Raji (cell line): Measurements from ENCODE around the gene SALL1.

Experiments
- POLR2A ChIP-seq: IDR thresholded peaks from 2 replicates; pipeline ENCODE4 v1.6.1; 2011; ENCODE audit warnings: low read depth, low read length, control low read depth; ENCODE audit not compliant: insufficient read depth

The SALL1 gene

DNA sequence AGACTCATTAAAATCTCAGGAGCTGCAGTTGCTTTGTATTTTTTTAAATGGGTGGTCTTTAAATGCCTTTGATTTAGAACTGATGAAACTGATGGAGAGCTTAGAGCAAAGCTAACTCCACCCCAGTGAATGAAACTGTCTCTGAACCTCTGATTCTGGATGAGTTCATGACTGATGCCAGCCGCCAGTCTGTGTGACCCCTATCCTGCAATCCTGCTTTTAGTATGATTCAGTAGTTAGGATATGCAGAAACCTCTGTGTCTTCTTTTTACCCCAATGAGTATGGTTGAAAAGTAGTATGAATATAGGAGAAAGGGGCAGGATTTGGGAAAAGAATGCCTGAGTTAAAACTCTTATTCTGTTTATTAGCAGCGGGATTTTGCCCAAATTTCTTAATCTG, 12.3 kb upstream of the SALL1 start:
- no peak for TF ChIP-seq POLR2A

GRCh38 chr16:51161440-51162195, 10.5 kb upstream of the SALL1 start:
- TF ChIP-seq POLR2A: no peak

DNA sequence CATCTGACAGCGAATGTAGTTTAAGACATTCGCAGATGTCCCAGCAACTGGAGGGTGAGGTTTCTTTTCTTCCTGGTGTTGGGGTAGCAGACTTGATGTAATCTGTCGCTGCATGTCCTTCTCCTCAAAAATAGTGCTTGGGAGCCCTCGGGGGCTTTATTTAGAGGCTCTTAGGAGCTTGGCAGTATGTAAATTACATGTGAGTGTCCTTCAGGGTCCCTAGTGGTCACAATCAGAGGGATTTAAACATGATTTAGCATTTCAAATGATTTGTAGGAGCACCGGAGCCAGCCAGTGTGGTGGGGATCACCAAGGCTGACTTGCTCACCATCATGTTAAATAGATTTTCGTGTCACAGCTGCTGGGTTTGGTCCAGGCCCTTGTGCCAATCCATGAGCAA, 8.8 kb upstream of the SALL1 start:
- no peak for TF ChIP-seq POLR2A

GRCh38 chr16:51159296-51159695, 8.2 kb upstream of the SALL1 start:
- TF ChIP-seq POLR2A: no peak

GRCh38 chr16:51157698-51158097, 6.6 kb upstream of the SALL1 start:
- TF ChIP-seq POLR2A: no peak

GRCh38 chr16:51156807-51157200, 5.7 kb upstream of the SALL1 start:
- TF ChIP-seq POLR2A: no peak

- TF ChIP-seq POLR2A: no peak
Observed at GRCh38 chr16:51155820-51156806, 5.0 kb upstream of the SALL1 start.

DNA sequence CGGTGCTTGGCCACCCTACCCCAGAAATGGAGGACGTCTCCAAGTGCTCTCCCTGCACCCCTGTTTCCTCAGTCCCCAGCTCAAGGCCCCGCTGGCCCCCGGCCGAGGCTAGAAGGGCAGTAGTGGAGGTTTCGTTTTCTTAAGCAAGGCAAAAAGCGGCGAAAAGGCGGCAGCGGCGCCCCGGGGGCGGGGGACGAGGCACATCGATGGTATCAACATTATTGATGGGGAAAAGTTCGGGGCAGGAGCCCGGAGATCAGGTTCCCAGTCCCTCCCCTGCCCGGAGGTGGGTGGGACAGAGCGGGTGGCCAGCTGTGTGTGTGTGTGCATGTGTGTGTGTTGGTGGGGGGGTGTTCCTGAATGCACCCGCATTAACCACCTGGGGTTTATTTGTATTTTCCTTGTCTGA, 4.1 kb upstream of the SALL1 start:
- no peak for TF ChIP-seq POLR2A

GRCh38 chr16:51154271-51155171, 3.5 kb upstream of the SALL1 start:
- TF ChIP-seq POLR2A: no peak

- TF ChIP-seq POLR2A: no peak
Observed at GRCh38 chr16:51153577-51154031, 2.5 kb upstream of the SALL1 start.

DNA sequence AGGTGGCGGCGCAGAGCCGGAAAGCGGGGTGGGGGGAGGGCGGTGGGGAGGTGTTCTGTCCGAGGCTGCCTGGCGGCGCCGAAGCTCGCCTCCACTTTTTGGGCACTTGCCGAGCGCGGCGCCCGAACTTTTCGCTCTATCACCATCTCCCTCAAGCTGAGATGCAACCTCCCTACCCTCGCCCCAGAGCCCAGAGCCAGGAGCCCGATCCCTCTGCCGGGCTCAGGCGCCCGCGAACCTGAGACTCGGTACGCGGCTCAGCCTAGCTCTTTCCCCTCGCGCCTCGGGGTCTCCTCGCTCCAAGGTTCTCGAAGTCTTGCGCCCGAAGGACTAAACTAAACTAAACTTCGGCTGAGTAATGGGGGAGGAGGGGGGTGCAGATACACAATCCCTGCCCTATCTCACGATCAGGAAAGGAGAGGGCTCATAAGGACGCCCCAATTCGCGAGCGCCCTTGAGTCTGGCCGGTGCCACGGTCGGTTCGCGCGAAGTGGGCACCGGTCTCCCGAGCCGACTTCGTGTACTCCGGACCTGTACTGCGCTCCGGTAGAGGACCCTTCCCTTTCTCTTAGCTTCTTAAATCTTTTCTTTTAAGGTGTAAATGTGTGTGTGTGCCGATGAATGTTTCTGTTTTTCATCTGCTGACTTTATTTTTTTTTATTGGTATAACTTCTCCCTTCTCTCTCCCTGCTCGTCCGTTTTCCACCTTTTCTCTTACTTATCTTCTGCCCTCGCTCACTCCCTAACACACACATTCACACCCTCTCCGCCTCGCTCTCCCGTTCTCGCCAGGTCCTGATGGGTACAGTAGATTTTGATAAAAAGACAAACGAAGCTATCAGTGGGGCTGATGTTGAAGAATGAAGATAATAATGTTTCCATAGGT, 1.9 kb upstream of the SALL1 start:
- no peak for TF ChIP-seq POLR2A

DNA sequence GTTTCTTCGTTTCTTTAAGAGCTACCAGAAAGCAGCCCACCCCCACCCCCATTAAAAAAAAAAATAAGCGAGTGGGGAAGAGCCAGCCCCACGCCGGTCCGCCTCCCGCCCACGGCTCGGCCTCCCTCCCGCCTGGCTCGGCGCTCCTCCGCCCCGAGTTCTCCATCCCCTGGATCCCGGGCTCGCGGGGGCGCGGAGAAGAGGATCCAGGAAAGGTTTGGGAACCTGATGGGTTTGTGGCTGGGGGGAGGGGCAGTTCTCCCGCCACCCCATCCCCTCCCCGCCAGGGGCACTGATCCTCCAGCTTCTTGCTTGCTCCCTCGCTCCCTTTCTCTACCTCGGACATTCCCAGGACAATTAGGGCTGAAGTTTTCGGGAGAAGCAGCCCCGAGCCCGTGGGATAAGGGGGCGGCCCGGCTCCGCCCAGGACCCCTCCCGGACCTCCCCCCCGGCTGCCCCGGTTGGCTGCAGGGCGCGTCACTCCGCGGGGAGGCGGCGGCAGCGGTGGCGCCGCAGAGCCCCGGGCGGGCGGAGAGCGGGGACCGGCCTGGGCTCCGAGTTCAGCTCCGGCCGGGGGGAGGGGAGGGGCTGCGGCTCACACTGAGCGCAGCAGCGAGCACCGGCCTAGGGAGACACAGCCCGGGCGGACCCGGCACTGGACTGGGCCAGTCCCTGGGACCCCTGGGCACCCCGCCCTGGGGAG, 1.0 kb upstream of the SALL1 start:
- no peak for TF ChIP-seq POLR2A

DNA sequence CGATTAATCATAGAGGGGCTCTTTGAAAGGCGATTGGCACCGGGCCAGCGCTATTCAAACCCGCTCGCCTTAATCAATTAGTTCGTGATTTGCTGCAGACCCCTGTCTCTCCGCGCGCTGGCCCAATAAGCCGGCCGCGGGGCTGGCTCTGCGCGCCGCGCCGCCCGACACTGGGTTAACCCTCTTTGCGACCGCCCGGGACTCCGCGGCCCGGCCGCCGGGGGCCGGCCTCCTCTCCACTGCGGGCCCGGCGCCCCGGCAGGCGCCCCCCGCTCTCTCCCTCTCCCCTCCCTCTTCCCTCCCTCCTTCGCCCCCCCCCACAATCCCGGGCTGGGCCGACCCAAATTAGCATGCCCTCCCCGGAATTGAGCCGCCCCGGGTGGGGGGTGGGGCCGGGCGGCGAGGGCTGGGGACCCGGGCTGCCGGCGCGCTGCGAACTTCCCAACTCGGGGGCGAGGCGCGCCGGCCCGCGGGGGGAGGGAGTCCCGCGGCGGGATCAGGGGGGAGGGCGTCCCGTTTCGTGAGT, 428 bp upstream of the SALL1 start:
- TF ChIP-seq POLR2A: no peak

DNA sequence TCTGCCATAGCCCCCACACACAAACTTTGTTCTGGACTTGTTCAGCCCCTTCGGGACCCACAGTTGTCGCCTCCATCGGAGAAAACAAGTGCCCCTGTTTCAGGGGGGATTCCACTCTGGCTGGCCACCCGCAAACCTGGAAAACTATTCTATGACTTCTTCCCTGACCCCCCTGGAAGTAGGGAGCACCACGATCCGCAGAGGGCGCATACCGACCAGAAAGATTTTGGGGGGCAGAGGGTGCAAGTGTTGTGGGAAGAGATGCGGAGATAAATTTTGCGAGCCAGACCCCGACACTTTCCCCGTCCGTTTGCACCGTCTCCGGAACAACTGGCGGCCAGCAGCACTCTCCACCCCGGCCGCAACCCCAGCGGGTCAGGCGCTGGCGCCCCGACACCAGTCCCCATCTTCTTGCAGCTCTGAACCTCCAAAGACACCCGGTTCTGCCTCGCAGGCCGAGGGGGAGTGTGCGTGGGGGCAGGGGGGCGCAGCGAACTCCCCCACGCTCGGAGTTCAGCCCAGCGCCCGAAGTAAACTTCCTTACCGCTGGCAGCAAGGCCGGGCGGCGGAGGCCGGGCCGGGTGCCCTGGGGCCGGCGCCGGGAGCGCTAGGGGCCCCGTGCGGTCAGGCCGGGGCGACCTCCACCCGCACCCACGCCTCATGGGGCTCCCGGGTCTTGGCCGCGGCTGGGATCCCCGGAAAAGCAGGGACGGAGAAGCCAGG, 744 bp downstream of the SALL1 start:
- no peak for TF ChIP-seq POLR2A
